ENCODE measurements around the gene CALU.

Gene CALU

DNA sequence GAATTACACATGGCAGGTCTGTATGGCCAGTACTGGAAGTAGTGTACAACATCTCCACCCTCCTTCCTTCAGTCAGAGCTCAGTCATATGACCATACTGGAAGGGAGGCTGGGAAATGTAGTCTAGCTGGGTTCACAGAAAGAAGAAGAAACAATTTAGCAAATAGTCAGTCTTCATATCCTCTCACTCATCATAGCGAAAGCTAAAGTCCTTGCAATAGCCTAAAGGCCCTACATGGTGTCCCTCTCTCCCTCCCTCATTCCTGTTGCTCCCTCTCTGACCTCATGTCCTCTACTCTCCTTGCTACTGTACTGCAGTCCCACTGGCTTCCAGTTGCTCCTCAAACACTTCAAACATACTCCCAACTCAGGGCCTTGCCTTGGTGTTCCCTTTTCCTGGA is 4.3 kb upstream of the CALU start:
- Mint-ChIP-seq H3K4me3 (no peak overlapping the region), H3K27ac (no peak overlapping the region), H3K9me3 (no peaks in the 10 kb centered on the region), H3K4me1 (peaks cover 5% of the 10 kb centered on the region), H3K27me3 (peaks cover 8% of the 10 kb centered on the region)
- ATAC-seq = no peak
- DNase-seq = no peak

- no peak overlapping the region for H3K27ac Mint-ChIP-seq
- H3K4me1 Mint-ChIP-seq = peaks cover 5% of the 10 kb centered on the region
- no peak overlapping the region for H3K4me3 Mint-ChIP-seq
- peaks cover 8% of the 10 kb centered on the region for H3K27me3 Mint-ChIP-seq
- ATAC-seq (no peak), DNase-seq (no peak)
- no peaks in the 10 kb centered on the region for H3K9me3 Mint-ChIP-seq
These were observed 3.7 kb upstream of the CALU start for GRCh38 chr7:128735436-128735835.

DNA sequence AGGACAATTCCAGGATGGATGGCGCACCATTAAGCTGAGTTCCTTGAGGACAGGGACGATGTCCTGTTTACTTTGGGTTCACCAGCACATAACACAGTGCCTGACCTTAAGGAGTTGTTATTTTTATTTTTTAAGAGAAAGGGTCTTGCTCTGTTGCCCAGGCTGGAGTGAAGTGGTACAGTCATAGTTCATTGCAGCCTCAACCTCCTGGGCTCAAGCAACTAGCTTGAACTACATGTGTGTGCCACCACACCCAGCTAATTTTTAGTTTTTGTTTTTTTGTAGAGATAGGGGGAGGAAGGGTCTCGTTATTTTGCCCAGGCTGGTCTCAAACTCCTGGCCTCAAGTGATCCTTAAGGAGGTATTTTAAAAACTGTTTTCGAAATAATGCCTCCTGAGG is 1.7 kb upstream of the CALU start:
- ATAC-seq = no peak
- no peak overlapping the region for H3K4me3 Mint-ChIP-seq
- no peak overlapping the region for H3K27ac Mint-ChIP-seq
- DNase-seq = no peak
- H3K27me3 Mint-ChIP-seq = no peaks in the 10 kb centered on the region
- H3K9me3 Mint-ChIP-seq = no peaks in the 10 kb centered on the region
- peaks cover 18% of the 10 kb centered on the region for H3K4me1 Mint-ChIP-seq

GRCh38 chr7:128737867-128738385 is 1.2 kb upstream of the CALU start:
- Mint-ChIP-seq H3K4me3 (no peak overlapping the region), H3K9me3 (no peaks in the 10 kb centered on the region), H3K27ac (no peak overlapping the region), H3K27me3 (no peaks in the 10 kb centered on the region), H3K4me1 (peaks cover 19% of the 10 kb centered on the region)
- ATAC-seq = no peak
- no peak for DNase-seq

GRCh38 chr7:128738570-128739047 is 550 bp upstream of the CALU start:
- H3K27ac Mint-ChIP-seq = peak overlapping the region; percentile 91 to 96
- no peaks in the 10 kb centered on the region for H3K9me3 Mint-ChIP-seq
- H3K4me1 Mint-ChIP-seq = peaks cover 23% of the 10 kb centered on the region
- H3K4me3 Mint-ChIP-seq = peak overlapping the region; percentile 87 to 91
- no peak for DNase-seq
- H3K27me3 Mint-ChIP-seq = no peaks in the 10 kb centered on the region
- ATAC-seq = peak; percentile 37

DNA sequence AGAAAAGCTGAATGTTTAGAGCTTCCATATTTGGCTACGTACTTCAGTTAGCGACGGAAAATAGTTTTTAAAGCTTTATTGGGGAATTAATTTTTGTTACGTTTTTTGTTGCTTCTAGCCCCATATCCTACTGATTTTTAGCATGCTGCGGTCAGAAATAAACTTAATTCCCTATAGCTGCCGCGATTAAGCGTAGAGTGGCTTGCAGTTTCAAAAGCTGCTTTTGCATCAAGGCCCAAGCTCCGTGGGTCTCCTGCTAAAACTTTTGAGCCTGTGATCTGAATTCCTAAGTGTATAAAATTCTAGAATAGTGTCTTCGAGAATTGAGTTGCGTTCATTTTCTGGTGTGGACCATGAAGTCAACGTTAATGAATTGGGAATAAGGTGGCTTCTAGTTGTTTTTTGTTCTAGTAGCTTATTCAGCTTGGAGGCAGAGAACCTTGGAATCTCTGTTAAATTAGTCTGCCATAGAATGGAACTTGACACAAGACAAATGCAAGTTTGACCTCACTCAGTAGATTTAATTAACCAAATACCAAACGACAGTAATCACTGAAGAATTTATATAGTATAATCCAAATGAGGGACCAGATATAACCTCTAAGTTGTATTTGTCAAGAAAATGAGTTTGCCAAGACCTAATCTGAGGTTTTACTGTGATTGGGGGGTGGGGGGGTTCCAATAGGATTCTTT is 977 bp downstream of the CALU start:
- Mint-ChIP-seq H3K27me3 (no peaks in the 10 kb centered on the region), H3K27ac (peak overlapping the region; percentile 96 to 98), H3K4me1 (peaks cover 34% of the 10 kb centered on the region), H3K4me3 (peak overlapping the region; percentile 87 to 91), H3K9me3 (no peaks in the 10 kb centered on the region)
- no peak for ATAC-seq
- no peak for DNase-seq

DNA sequence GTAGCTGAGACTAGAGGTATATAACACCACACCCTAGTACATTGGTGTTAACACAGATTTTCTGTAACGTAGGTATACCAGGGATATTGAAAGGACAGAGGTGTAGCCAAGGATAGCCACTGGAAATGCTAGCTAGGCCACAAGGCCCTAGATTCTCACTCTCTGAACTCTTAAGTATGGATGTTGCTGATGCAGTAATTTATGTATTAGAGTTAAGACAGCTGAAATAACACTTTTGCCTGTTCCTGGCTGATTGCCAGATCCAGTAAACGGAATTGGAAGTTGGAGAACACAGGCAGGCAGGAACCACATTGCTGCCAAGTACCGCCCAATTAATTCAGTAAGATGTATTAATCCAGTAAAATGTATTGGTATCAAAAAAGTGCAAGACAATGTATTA is 1.8 kb downstream of the CALU start:
- Mint-ChIP-seq H3K4me3 (no peak overlapping the region), H3K4me1 (peaks cover 34% of the 10 kb centered on the region), H3K9me3 (no peaks in the 10 kb centered on the region), H3K27ac (no peak overlapping the region), H3K27me3 (no peaks in the 10 kb centered on the region)
- ATAC-seq (no peak), DNase-seq (no peak)

GRCh38 chr7:128741491-128741890 is 2.3 kb downstream of the CALU start:
- Mint-ChIP-seq H3K4me3 (no peak overlapping the region), H3K4me1 (peaks cover 34% of the 10 kb centered on the region)
- no peak for DNase-seq

GRCh38 chr7:128742206-128742605 is 3.0 kb downstream of the CALU start:
- no peaks in the 10 kb centered on the region for H3K27me3 Mint-ChIP-seq
- peak overlapping the region in 1 of 2 donors; percentile 47 for H3K27ac Mint-ChIP-seq
- H3K4me3 Mint-ChIP-seq = no peak overlapping the region
- no peaks in the 10 kb centered on the region for H3K9me3 Mint-ChIP-seq
- DNase-seq (no peak), ATAC-seq (no peak)
- H3K4me1 Mint-ChIP-seq = peaks cover 40% of the 10 kb centered on the region

More at GRCh38 chr7:128741491-128741890, 2.3 kb downstream of the CALU start:
- H3K9me3 Mint-ChIP-seq = no peaks in the 10 kb centered on the region
- no peak for ATAC-seq
- no peaks in the 10 kb centered on the region for H3K27me3 Mint-ChIP-seq
- no peak overlapping the region for H3K27ac Mint-ChIP-seq

- Mint-ChIP-seq H3K4me1 (peaks cover 47% of the 10 kb centered on the region), H3K9me3 (no peaks in the 10 kb centered on the region), H3K27ac (peak overlapping the region in 1 of 2 donors; percentile 68), H3K4me3 (no peak overlapping the region), H3K27me3 (no peaks in the 10 kb centered on the region)
- no peak for DNase-seq
- no peak for ATAC-seq
These were observed 4.1 kb downstream of the CALU start for GRCh38 chr7:128743112-128743772.

DNA sequence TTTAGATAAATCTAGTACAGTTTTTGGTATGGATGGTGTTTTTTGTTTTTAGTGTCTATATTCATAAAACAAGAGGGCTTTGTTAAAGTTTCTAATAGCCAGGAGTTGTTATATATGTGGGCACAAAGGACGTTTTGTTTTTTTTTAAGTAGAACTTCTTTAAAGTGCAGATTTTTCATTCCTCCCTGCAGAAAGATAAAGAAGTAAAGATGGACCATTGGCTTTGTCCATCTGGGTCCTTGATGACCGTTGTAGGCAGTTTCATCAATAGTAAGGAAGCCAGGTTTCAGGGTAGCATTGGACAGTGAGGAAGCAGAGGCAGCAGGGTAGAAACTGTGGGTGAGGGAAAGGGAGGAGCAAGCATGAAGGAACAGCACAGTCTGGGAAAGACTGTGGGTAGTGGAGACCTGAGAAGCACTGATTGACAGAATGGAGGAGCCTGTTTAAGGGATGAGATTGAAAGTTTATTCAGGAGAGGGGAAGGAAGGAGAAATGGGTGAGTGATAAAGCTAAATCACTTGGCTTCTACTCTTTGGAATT is 5.3 kb downstream of the CALU start:
- Mint-ChIP-seq H3K4me1 (peaks cover 41% of the 10 kb centered on the region), H3K9me3 (no peaks in the 10 kb centered on the region), H3K27me3 (no peaks in the 10 kb centered on the region), H3K27ac (no peak overlapping the region), H3K4me3 (no peak overlapping the region)
- no peak for ATAC-seq
- no peak for DNase-seq

DNA sequence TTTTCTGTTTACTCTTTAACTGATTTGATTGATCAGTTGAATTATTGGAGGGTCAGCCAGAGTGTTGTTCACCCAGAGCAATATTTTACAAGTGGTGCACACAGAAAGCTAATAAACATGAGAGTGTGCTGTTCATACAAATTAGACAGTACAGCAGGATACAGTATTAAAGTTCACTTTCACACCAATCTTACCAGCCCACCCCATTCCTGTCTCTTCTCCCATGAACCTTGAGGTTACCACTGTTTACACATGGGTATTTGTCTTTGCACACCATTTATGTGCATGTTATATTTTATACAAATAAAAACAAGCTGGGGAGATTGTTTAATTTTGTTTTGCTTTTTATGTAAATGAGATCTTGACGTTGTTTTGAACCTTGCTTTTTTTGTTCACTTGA is 6.5 kb downstream of the CALU start:
- ATAC-seq = no peak
- no peak for DNase-seq
- Mint-ChIP-seq H3K4me1 (peaks cover 41% of the 10 kb centered on the region), H3K4me3 (no peak overlapping the region), H3K27ac (no peak overlapping the region), H3K27me3 (no peaks in the 10 kb centered on the region), H3K9me3 (no peaks in the 10 kb centered on the region)

DNA sequence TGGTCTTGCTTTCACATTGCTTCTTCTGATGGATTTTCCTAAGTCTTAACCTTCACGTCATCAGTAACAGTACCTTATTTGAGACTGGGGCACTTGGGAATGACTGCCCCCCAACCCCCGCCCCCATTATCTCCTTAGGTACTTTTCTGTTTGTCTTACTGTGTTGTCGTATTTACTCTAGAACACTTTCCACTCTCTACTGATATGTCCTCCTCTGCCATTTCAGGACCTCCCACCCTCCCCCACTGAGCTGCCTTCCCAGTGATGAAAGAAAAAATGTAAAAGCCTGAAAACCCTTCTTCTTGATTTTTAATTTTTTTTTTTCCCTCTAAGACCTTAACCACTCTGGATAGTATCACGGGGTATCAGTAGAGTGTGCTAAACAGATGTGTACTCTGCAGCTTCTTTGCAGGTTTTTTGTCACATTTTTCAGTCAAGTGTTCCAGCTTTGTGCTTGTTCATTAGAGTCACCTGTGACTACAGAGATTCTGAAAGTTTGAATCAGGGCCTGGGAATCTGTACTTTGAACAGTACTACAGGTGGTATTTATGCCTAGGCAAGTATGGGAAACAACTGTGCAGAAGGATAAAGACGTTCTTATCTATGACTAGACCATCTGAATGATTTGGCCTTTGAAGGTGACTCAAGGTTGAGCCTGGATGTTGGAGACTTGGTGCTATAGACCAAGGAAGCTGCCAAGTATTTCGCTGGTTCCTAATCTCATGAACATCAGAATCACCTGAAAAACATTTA is 8.3 kb downstream of the CALU start:
- no peaks in the 10 kb centered on the region for H3K9me3 Mint-ChIP-seq
- H3K27ac Mint-ChIP-seq = no peak overlapping the region
- no peak for DNase-seq
- H3K27me3 Mint-ChIP-seq = no peaks in the 10 kb centered on the region
- H3K4me1 Mint-ChIP-seq = peaks cover 28% of the 10 kb centered on the region
- no peak overlapping the region for H3K4me3 Mint-ChIP-seq
- no peak for ATAC-seq

- no peaks in the 10 kb centered on the region for H3K27me3 Mint-ChIP-seq
- peaks cover 21% of the 10 kb centered on the region for H3K4me1 Mint-ChIP-seq
- H3K4me3 Mint-ChIP-seq = no peak overlapping the region
- H3K9me3 Mint-ChIP-seq = no peaks in the 10 kb centered on the region
- DNase-seq = no peak
- ATAC-seq = no peak
- H3K27ac Mint-ChIP-seq = peak overlapping the region in 1 of 2 donors; percentile 67
These were observed 13.1 kb downstream of the CALU start for GRCh38 chr7:128752251-128752650.

GRCh38 chr7:128755075-128755818 is 16.1 kb downstream of the CALU start:
- no peak overlapping the region for H3K4me3 Mint-ChIP-seq
- H3K9me3 Mint-ChIP-seq = no peaks in the 10 kb centered on the region
- H3K4me1 Mint-ChIP-seq = peaks cover 17% of the 10 kb centered on the region
- DNase-seq (no peak), ATAC-seq (no peak)
- H3K27me3 Mint-ChIP-seq = no peaks in the 10 kb centered on the region
- H3K27ac Mint-ChIP-seq = no peak overlapping the region
